Prostate gland (tissue), 2 donors: Measurements from ENCODE around the gene MPZL2.

ENCODE experiments used
- POLR2AphosphoS5 ChIP-seq: sonication (generic); formaldehyde crosslinking; IDR thresholded peaks from one replicate; pipeline ENCODE4 v1.6.1; 2017; ENCODE audit warnings: antibody characterized with exemption
- TF ChIP-seq, protein P1 (sequence below), 4 experiments: fragments of 200-600 bp in 2 of 4; fragments of 450-650 bp in 2 of 4; sonication (generic) in 2 of 4; IDR thresholded peaks; 1 replicate in 3 of 4; 2 replicates in 1 of 4; pipeline ENCODE4 v1.5.1; 2016 to 2019; ENCODE audit warnings: antibody characterized with exemption in 4 of 4, mild to moderate bottlenecking in 2 of 4, moderate library complexity in 2 of 4

DNA sequence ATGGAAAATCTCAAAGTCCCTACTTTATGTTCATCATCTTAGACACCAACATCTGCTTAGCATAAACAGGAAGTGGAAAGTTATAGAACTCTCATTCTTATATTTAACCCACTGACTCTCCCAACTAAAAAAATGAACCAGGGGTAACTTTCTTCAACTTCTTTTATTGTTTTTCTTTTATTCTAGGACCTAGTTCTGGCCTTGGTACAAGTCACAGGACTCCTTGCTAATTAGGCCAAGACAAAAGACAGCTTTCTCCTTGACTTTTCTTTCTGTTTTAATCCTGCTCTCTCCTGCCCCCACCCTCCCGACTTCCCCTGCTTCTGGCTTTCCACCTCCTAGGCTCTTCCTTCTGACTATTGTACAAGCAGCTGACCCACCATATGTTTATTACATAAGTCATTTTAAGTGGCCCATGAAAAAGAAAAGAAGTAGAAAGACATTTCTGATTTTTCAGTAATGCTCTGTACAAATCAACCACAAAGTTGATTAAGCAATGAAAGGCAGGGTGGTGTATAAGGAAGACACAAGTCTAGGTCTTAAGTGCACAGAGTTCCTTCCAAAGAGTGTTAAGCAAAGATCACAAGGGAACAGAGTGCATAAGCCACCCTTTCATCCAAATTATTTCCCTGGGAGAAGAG, 57.6 kb downstream of the MPZL2 start:
- TF ChIP-seq, protein P1, sequence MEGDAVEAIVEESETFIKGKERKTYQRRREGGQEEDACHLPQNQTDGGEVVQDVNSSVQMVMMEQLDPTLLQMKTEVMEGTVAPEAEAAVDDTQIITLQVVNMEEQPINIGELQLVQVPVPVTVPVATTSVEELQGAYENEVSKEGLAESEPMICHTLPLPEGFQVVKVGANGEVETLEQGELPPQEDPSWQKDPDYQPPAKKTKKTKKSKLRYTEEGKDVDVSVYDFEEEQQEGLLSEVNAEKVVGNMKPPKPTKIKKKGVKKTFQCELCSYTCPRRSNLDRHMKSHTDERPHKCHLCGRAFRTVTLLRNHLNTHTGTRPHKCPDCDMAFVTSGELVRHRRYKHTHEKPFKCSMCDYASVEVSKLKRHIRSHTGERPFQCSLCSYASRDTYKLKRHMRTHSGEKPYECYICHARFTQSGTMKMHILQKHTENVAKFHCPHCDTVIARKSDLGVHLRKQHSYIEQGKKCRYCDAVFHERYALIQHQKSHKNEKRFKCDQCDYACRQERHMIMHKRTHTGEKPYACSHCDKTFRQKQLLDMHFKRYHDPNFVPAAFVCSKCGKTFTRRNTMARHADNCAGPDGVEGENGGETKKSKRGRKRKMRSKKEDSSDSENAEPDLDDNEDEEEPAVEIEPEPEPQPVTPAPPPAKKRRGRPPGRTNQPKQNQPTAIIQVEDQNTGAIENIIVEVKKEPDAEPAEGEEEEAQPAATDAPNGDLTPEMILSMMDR (IDR thresholded peaks at IDR 0.05), result no peak
- no peak for TF ChIP-seq POLR2AphosphoS5
